Measurements from ENCODE around the gene MEGF9.
"Not testable (repeated sequence)": the region's sequence is repeated elsewhere in the genome, so short reads cannot be mapped to it uniquely, and the experiment has no call there.

The MEGF9 gene

DNA sequence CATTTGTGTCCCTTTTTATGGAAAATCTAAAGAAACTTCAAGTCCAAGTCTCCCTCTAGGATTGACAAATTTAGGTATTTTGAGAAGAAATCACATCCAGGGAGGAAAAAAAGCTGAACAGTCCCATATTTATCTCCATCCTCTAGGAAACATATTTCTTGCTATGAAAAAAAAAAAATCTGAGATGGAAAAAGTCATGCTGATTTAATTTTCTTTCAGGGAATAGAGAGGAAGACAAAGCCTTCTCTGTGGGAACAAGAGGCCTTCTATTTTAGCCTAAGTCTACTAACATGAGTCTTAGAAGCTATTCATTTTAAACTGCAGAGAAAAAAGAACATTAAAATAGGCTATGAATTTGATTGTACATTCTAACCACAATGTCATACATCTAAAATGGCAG, 71.2 kb downstream of the MEGF9 start:
- Histone ChIP-seq H3K9me3 (ENCODE audit: low read length) (no peaks in the 10 kb centered on the region; the same call in 1 of the 2 replicates), H3K36me3 (ENCODE audit: insufficient read depth, low read length) (no peaks in the 10 kb centered on the region), H3K9ac (ENCODE audit: low read length) (no peak overlapping the region), H2AFZ (ENCODE audit: low read length) (no peak overlapping the region), H3K27ac (ENCODE audit: low read depth, low read length, poor library complexity, severe bottlenecking) (no peak overlapping the region), H3K4me3 (ENCODE audit: low read depth, low read length, poor library complexity, severe bottlenecking) (no peak overlapping the region), H3K79me2 (ENCODE audit: insufficient read depth, low read length) (no peaks in the 10 kb centered on the region), H4K20me1 (ENCODE audit: insufficient read depth, low read length) (no peaks in the 10 kb centered on the region), H3K27me3 (ENCODE audit: insufficient read depth, low read length) (no peaks in the 10 kb centered on the region), H3K4me2 (ENCODE audit: low read length) (no peak overlapping the region), H3K4me1 (ENCODE audit: insufficient read depth, low read length, severe bottlenecking) (no peaks in the 10 kb centered on the region), H3K9me2 (ENCODE audit: low read depth, low read length) (no peaks in the 10 kb centered on the region), H3F3A (ENCODE audit: insufficient read depth, low read length) (no peaks in the 10 kb centered on the region)
- TF ChIP-seq, protein P1, sequence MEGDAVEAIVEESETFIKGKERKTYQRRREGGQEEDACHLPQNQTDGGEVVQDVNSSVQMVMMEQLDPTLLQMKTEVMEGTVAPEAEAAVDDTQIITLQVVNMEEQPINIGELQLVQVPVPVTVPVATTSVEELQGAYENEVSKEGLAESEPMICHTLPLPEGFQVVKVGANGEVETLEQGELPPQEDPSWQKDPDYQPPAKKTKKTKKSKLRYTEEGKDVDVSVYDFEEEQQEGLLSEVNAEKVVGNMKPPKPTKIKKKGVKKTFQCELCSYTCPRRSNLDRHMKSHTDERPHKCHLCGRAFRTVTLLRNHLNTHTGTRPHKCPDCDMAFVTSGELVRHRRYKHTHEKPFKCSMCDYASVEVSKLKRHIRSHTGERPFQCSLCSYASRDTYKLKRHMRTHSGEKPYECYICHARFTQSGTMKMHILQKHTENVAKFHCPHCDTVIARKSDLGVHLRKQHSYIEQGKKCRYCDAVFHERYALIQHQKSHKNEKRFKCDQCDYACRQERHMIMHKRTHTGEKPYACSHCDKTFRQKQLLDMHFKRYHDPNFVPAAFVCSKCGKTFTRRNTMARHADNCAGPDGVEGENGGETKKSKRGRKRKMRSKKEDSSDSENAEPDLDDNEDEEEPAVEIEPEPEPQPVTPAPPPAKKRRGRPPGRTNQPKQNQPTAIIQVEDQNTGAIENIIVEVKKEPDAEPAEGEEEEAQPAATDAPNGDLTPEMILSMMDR (IDR thresholded peaks at IDR 0.05; ENCODE audit: low read length): no peak
- TF ChIP-seq EZH2 (IDR thresholded peaks at IDR 0.05; ENCODE audit: borderline replicate concordance, low read length): no peak

GRCh38 chr9:120642129-120642770, 72.0 kb downstream of the MEGF9 start:
- no peak for TF ChIP-seq EZH2 (IDR thresholded peaks at IDR 0.05; ENCODE audit: borderline replicate concordance, low read length)
- TF ChIP-seq, protein P1 (IDR thresholded peaks at IDR 0.05; ENCODE audit: low read length): no peak
- Histone ChIP-seq H3K4me2 (ENCODE audit: low read length) (no peak overlapping the region), H3K27ac (ENCODE audit: low read depth, low read length, poor library complexity, severe bottlenecking) (no peak overlapping the region), H3K79me2 (ENCODE audit: insufficient read depth, low read length) (no peaks in the 10 kb centered on the region), H3K36me3 (ENCODE audit: insufficient read depth, low read length) (no peaks in the 10 kb centered on the region), H3K9ac (ENCODE audit: low read length) (no peak overlapping the region), H3K4me1 (ENCODE audit: insufficient read depth, low read length, severe bottlenecking) (no peaks in the 10 kb centered on the region), H2AFZ (ENCODE audit: low read length) (no peak overlapping the region), H3F3A (ENCODE audit: insufficient read depth, low read length) (no peaks in the 10 kb centered on the region), H3K9me2 (ENCODE audit: low read depth, low read length) (no peaks in the 10 kb centered on the region), H3K27me3 (ENCODE audit: insufficient read depth, low read length) (no peaks in the 10 kb centered on the region), H4K20me1 (ENCODE audit: insufficient read depth, low read length) (no peaks in the 10 kb centered on the region), H3K9me3 (ENCODE audit: low read length) (no peaks in the 10 kb centered on the region; the same call in 1 of the 2 replicates), H3K4me3 (ENCODE audit: low read depth, low read length, poor library complexity, severe bottlenecking) (no peak overlapping the region)

DNA sequence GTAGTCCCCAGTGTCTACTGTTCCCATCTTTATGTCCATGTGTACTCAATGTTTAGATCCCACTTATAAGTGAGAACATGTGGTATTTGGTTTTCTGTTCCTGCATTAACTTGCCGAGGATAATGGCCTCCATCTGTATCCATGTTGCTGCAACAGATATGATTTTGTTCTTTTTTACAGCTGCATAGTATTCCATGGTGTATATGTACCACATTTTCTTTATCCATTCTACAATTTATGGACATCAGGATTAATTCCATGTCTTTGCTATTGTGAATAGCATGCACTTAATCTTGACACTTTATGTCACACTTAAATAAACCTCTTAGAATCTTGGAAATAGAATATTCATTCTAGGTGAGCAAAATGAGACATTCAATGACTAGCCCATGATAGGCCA, 73.4 kb downstream of the MEGF9 start:
- H3K4me1 ChIP-seq (ENCODE audit: insufficient read depth, low read length, severe bottlenecking); H3K9me3 ChIP-seq (ENCODE audit: low read length); H2AFZ ChIP-seq (ENCODE audit: low read length); H3K79me2 ChIP-seq (ENCODE audit: insufficient read depth, low read length); H3K9ac ChIP-seq (ENCODE audit: low read length); H4K20me1 ChIP-seq (ENCODE audit: insufficient read depth, low read length); H3K4me2 ChIP-seq (ENCODE audit: low read length); H3F3A ChIP-seq (ENCODE audit: insufficient read depth, low read length); H3K9me2 ChIP-seq (ENCODE audit: low read depth, low read length); H3K36me3 ChIP-seq (ENCODE audit: insufficient read depth, low read length); H3K4me3 ChIP-seq (ENCODE audit: low read depth, low read length, poor library complexity, severe bottlenecking); H3K27me3 ChIP-seq (ENCODE audit: insufficient read depth, low read length); H3K27ac ChIP-seq (ENCODE audit: low read depth, low read length, poor library complexity, severe bottlenecking): not testable (repeated sequence)

GRCh38 chr9:120640380-120640779, 73.9 kb downstream of the MEGF9 start:
- Histone ChIP-seq H3K4me3 (ENCODE audit: low read depth, low read length, poor library complexity, severe bottlenecking) (no peak overlapping the region), H3K9me3 (ENCODE audit: low read length) (peaks cover 8% of the 10 kb centered on the region), H3K27ac (ENCODE audit: low read depth, low read length, poor library complexity, severe bottlenecking) (no peak overlapping the region), H3K9me2 (ENCODE audit: low read depth, low read length) (no peaks in the 10 kb centered on the region), H3K36me3 (ENCODE audit: insufficient read depth, low read length) (no peaks in the 10 kb centered on the region; the same call in 1 of the 2 replicates), H3K27me3 (ENCODE audit: insufficient read depth, low read length) (no peaks in the 10 kb centered on the region), H3K9ac (ENCODE audit: low read length) (no peak overlapping the region), H3F3A (ENCODE audit: insufficient read depth, low read length) (no peaks in the 10 kb centered on the region), H3K4me2 (ENCODE audit: low read length) (no peak overlapping the region), H4K20me1 (ENCODE audit: insufficient read depth, low read length) (no peaks in the 10 kb centered on the region), H2AFZ (ENCODE audit: low read length) (no peak overlapping the region), H3K79me2 (ENCODE audit: insufficient read depth, low read length) (no peaks in the 10 kb centered on the region), H3K4me1 (ENCODE audit: insufficient read depth, low read length, severe bottlenecking) (no peaks in the 10 kb centered on the region)
- TF ChIP-seq EZH2 (IDR thresholded peaks at IDR 0.05; ENCODE audit: borderline replicate concordance, low read length): no peak
- TF ChIP-seq, protein P1 (IDR thresholded peaks at IDR 0.05; ENCODE audit: low read length): no peak

Data from OCI-LY1 (cell line).